Testis (tissue), 3 donors: Measurements from ENCODE around the gene GRIK4. TPM values are rescaled to one million over a fixed set of nuclear protein-coding genes. Genes with fewer than 3 reads are reported as not detected.

Experiments
- DNase-seq: peaks from one replicate; pipeline ENCODE4 v3.0.0-alpha.2; 2019
- H3K27ac ChIP-seq, 2 donors: fragments of 200-600 bp; sonication (generic); one replicate each; pipeline ENCODE4 v1.5.1; 2019
- H3K27me3 ChIP-seq: fragments of 200-600 bp; sonication (generic); one replicate; pipeline ENCODE4 v1.5.1; 2019
- H3K36me3 ChIP-seq: fragments of 200-600 bp; sonication (generic); one replicate; pipeline ENCODE4 v1.5.1; 2017; ENCODE audit warnings: low read depth; ENCODE audit errors: missing control alignments
- H3K4me1 ChIP-seq: fragments of 200-600 bp; sonication (generic); one replicate; pipeline ENCODE4 v1.5.1; 2019
- H3K4me3 ChIP-seq, 2 donors: fragments of 200-600 bp; sonication (generic); one replicate each; pipeline ENCODE4 v1.5.1; 2017 to 2019
- H3K9me3 ChIP-seq: fragments of 200-600 bp; sonication (generic); one replicate; pipeline ENCODE4 v1.5.1; 2017
- CTCF ChIP-seq, 3 experiments: fragments of 450-650 bp in 2 of 3; fragments of 200-600 bp in 1 of 3; sonication (generic) in 1 of 3; IDR thresholded peaks; one replicate each; pipeline ENCODE4 v1.5.1; 2016 to 2019; ENCODE audit warnings: antibody characterized with exemption in 3 of 3, mild to moderate bottlenecking in 2 of 3, moderate library complexity in 1 of 3
- POLR2A ChIP-seq: fragments of 450-650 bp; IDR thresholded peaks from one replicate; pipeline ENCODE4 v1.6.1; 2017; ENCODE audit warnings: antibody characterized with exemption, mild to moderate bottlenecking, moderate library complexity
- WGBS, 2 donors: methylation state at CpG; one replicate each; pipeline ENCODE4 v1.1.5; 2018; 5-methylcytosine and 5-hydroxymethylcytosine counted together
- intact Hi-C: fragments of 100-400 bp; cut with DNase I; formaldehyde crosslinking; loops from one replicate; pipeline ENCODE4 v1.15.1; 2023; ENCODE audit warnings: low total_unique reads
- polyA plus RNA-seq: library from polyadenylated mRNA; stranded (reverse); fragments of 350-450 nt; fragmentation: Illumina TruSeq; extraction: RNeasy Lipid Tissue Mini Kit (QIAGEN cat#74804); gene quantifications from one replicate; pipeline ENCODE4 v1.2.3, GENCODE V29; 2014; ENCODE audit warnings: low read depth, low replicate concordance; ENCODE audit not compliant: insufficient read depth
- total RNA-seq, 2 donors: library from RNA; depleted of rRNA; stranded (reverse); fragments of >200 nt; gene quantifications; one replicate each; pipeline ENCODE4 v1.2.3, GENCODE V29; 2016

GRIK4 gene
- total and polyA plus RNA-seq, 3 donors from 2014 or later: 2.6 to 3.0 (median 2.6) TPM

- 55 to 60% methylated on average over 7 of the region's 7 CpGs for WGBS, 2 donors
- no peaks in the 10 kb centered on the region for H3K4me1 ChIP-seq
- intact Hi-C loops: no loop called here
- no peak for TF ChIP-seq POLR2A
- no peak for TF ChIP-seq CTCF (IDR thresholded peaks at IDR 0.05)
- H3K36me3 ChIP-seq: no peaks in the 10 kb centered on the region
- no peaks in the 10 kb centered on the region for H3K9me3 ChIP-seq
- DNase-seq: no peak
- H3K4me3 ChIP-seq: no peak overlapping the region
- no peaks in the 10 kb centered on the region for H3K27me3 ChIP-seq
- no peak overlapping the region for H3K27ac ChIP-seq
These were observed 307.5 kb downstream of the GRIK4 start for GRCh38 chr11:120819003-120819402.

- no peak overlapping the region for H3K27ac ChIP-seq
- TF ChIP-seq POLR2A: no peak
- no peak for TF ChIP-seq CTCF (IDR thresholded peaks at IDR 0.05)
- no peak overlapping the region for H3K4me3 ChIP-seq
- peak; percentile 37 for DNase-seq
- no peaks in the 10 kb centered on the region for H3K9me3 ChIP-seq
- H3K4me1 ChIP-seq: no peaks in the 10 kb centered on the region
- WGBS, 2 donors: 51 to 53% methylated on average over 12 of the region's 12 CpGs
- no peaks in the 10 kb centered on the region for H3K27me3 ChIP-seq
- intact Hi-C loops: no loop called here
- no peaks in the 10 kb centered on the region for H3K36me3 ChIP-seq
These were observed 308.2 kb downstream of the GRIK4 start for GRCh38 chr11:120819437-120820365.

GRCh38 chr11:120823159-120823558, 311.6 kb downstream of the GRIK4 start:
- Histone ChIP-seq H3K27ac (no peak overlapping the region), H3K9me3 (no peaks in the 10 kb centered on the region), H3K4me3 (no peak overlapping the region), H3K4me1 (no peaks in the 10 kb centered on the region), H3K27me3 (no peaks in the 10 kb centered on the region), H3K36me3 (no peaks in the 10 kb centered on the region)
- DNase-seq: no peak
- intact Hi-C loops: no loop called here
- 74 to 78% methylated on average over 5 of the region's 5 CpGs for WGBS, 2 donors
- TF ChIP-seq POLR2A (no peak), CTCF (IDR thresholded peaks at IDR 0.05) (no peak)

- no peaks in the 10 kb centered on the region for H3K36me3 ChIP-seq
- no peaks in the 10 kb centered on the region for H3K4me1 ChIP-seq
- intact Hi-C loops: no loop called here
- H3K27ac ChIP-seq: no peak overlapping the region
- TF ChIP-seq POLR2A: no peak
- no peak for TF ChIP-seq CTCF (IDR thresholded peaks at IDR 0.05)
- no peaks in the 10 kb centered on the region for H3K9me3 ChIP-seq
- WGBS, 2 donors: 95 to 96% methylated on average over 5 of the region's 5 CpGs
- no peaks in the 10 kb centered on the region for H3K27me3 ChIP-seq
- no peak for DNase-seq
- H3K4me3 ChIP-seq: no peak overlapping the region
These were observed 312.7 kb downstream of the GRIK4 start for GRCh38 chr11:120824242-120824641.

- H3K36me3 ChIP-seq: no peaks in the 10 kb centered on the region
- no peaks in the 10 kb centered on the region for H3K4me1 ChIP-seq
- intact Hi-C loops: no loop called here
- 66 to 72% methylated on average over 7 of the region's 7 CpGs for WGBS, 2 donors
- DNase-seq: no peak
- H3K27ac ChIP-seq: no peak overlapping the region
- TF ChIP-seq POLR2A (no peak), CTCF (IDR thresholded peaks at IDR 0.05) (no peak)
- H3K9me3 ChIP-seq: no peaks in the 10 kb centered on the region
- no peak overlapping the region for H3K4me3 ChIP-seq
- no peaks in the 10 kb centered on the region for H3K27me3 ChIP-seq
These were observed 315.6 kb downstream of the GRIK4 start for GRCh38 chr11:120827198-120827597.
